AG09319 (cell line): ENCODE data around the gene CERKL.

ENCODE experiments used
- DNase-seq: peaks from one replicate; pipeline ENCODE4 v3.0.0-alpha.2; 2010; ENCODE audit warnings: low read depth; ENCODE audit errors: extremely low read depth
- TF ChIP-seq, protein P1 (sequence below): IDR thresholded peaks from 2 replicates; pipeline ENCODE4 v1.5.1; 2011; ENCODE audit warnings: low read depth, mild to moderate bottlenecking, inconsistent platforms, low read length, moderate library complexity

The CERKL gene

DNA sequence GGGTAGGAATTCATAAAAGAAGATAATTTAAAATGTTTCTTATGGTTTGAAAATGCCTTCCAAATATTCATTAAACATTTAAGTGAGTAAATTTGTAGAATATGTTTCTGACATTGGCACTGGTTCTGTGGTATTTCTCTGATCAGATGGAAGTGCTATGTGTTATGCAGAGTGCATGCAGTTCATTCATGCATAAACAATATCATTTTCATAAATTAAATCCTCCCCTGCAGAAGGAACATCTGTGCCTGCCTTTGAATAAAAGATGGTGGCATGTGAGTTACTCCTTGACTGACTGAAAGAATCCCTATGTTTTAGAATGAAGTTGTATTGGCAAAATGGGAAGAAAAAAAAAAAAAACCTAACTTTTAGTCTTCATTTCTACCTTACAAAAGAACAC lies 17.6 kb upstream of the CERKL start:
- TF ChIP-seq, protein P1, sequence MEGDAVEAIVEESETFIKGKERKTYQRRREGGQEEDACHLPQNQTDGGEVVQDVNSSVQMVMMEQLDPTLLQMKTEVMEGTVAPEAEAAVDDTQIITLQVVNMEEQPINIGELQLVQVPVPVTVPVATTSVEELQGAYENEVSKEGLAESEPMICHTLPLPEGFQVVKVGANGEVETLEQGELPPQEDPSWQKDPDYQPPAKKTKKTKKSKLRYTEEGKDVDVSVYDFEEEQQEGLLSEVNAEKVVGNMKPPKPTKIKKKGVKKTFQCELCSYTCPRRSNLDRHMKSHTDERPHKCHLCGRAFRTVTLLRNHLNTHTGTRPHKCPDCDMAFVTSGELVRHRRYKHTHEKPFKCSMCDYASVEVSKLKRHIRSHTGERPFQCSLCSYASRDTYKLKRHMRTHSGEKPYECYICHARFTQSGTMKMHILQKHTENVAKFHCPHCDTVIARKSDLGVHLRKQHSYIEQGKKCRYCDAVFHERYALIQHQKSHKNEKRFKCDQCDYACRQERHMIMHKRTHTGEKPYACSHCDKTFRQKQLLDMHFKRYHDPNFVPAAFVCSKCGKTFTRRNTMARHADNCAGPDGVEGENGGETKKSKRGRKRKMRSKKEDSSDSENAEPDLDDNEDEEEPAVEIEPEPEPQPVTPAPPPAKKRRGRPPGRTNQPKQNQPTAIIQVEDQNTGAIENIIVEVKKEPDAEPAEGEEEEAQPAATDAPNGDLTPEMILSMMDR, result no peak
- DNase-seq, result no peak

DNA sequence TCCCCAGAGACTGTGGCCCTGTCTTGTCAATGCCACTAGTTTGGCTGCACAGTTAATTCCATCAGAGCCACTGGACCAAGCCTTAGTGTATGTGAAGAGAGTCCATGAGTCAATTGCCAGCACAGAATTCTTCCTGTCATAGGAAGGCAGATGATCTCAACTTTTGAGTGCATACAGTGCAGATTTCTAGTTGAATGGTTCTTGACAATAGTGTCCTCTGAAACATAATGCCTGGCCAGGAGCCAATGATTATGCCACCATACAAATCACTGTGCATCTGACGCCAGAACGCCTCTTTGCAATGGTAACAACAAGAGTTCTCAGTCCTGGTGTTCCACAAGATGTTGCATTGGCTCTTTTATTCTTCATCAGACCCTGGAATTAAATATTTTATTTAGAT lies 16.3 kb upstream of the CERKL start:
- DNase-seq, result no peak
- TF ChIP-seq, protein P1, result no peak

DNA sequence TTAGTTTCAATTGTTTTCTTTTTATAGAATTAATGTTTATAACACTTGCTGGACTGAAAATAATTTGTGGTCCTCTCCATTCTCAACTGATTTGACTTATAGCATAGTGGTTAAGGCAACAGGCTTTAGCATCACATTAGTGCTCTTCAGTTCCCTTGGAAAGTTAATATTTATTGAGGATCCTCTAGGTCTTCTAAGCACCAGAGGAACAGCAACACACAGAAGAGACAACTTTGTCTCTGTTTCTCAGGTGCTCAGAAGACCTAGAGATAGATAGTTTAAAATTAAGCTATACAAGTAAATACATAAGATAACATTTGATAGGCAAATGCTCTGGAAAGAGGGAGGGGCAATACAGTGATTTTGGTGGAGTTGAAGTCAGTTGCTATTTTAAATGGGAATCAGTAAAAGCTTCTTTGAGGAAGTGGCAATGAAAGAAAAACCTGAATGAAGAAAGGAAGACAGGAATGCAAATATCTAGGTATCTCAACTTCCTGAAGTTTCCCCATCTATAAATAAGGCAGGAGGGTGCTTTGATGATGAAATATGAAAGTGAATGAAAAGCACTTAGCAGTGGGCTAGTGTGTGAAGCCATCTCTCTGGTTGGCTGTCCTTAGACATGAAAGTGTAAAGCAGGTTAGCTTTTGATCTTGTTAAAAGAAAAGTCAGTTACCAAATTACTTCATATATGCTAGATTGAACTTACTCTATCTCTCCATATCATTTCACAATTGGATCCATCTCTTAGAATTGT lies 15.5 kb upstream of the CERKL start:
- TF ChIP-seq, protein P1, result no peak
- DNase-seq, result no peak

DNA sequence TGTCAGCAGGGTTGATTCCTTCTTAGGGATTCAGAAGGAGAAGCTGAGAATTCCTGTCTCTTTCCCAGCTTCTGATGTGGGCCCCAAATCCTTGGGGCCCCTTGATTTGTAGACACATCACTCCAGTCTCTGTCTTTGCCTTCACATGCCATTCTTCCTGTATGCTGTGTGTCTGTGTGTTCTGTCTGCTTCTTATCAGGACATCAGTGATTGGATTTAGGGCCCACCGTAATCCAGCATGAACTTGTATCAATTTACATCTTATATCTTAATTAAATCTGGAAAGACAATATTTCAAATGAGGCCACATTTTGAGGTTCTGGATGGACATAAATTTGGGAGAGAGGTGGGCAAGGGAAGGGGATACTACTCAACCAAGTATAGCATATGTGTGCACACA lies 13.7 kb upstream of the CERKL start:
- DNase-seq, result no peak
- TF ChIP-seq, protein P1, result no peak

DNA sequence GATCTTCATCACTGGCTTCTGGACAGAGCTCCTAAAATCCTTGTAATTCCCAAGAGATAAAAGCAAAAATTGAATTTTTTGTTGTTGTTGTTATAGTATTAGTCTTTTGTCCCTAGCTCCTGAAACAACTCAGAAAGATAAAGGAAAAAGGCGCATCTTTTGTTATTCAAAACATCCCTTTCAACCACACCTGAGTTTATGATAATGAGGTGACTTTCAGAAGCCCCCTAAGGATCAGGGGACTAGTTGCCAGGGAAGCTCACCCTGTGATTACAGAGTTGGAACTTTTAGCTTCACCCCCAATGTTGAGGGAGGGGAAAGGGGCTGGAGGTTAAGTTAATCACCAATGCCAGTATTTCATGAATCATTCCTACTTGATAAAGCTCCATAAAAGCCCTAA lies 10.3 kb upstream of the CERKL start:
- TF ChIP-seq, protein P1, result no peak
- DNase-seq, result no peak

DNA sequence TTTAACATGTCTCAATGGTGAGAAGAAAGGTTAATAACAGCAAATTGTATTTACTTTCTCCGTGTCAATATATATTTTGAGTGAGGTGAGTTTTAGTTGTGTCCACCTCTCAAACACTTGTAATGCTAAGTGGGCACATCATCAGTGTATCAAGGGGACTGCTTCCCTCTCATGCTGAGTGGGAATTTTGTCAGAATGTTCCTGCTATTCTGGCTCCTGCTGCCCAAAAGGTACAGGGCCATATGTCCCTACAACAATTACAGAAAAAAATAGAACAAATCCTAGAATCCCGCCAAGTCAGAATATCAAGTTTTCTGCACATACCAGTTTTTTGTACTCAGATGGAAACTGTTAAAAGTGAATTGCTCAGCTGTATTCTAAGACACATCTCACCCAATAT lies 5.4 kb upstream of the CERKL start:
- DNase-seq, result no peak

DNA sequence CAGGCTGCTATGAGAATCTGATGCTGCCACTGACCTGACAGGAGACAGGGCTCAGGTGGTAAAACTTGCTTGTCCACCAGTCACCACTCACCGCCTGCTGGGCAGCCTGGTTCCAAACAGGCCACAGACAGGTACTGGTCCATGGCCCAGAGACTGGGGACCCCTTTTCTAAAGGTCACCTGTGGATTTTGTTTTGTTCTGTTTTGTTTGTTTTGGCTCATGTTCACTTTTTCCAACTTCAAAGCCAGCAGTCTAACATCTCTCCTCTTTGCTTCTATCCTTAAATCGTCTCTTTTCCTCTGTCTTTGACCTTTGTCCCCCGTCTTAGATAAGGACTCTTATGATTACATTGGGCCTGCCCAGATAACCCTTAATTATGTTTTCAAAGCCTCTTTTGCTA lies 3.3 kb upstream of the CERKL start:
- TF ChIP-seq, protein P1, result no peak
- DNase-seq, result no peak

More for the DNA sequence above, 5.4 kb upstream of the CERKL start:
- TF ChIP-seq, protein P1, result no peak
